HG02973 (cell line): ENCODE measurements around the gene CLCNKB.

ENCODE experiments used
- ATAC-seq: cut with Tn5 transposase; IDR thresholded peaks from one replicate; pipeline ENCODE4 v1.9.1; 2021; ENCODE audit warnings: moderate library complexity; ENCODE audit not compliant: unreplicated experiment

CLCNKB gene

GRCh38 chr1:16072616-16073484, 29.3 kb downstream of the CLCNKB start:
- no peak for ATAC-seq

GRCh38 chr1:16073490-16074119, 30.0 kb downstream of the CLCNKB start, which contains the start of gene FAM131C:
FAM131C (minus strand) TSS chr1:16073651; CDS start chr1:16073442, 209 bp downstream.
- no peak for ATAC-seq

- no peak for ATAC-seq
Measured at GRCh38 chr1:16074217-16074616, 30.6 kb downstream of the CLCNKB start.

- no peak for ATAC-seq
Measured at GRCh38 chr1:16075337-16076030, 31.9 kb downstream of the CLCNKB start.

GRCh38 chr1:16076031-16076864, 32.7 kb downstream of the CLCNKB start:
- no peak for ATAC-seq

GRCh38 chr1:16076865-16077238, 33.3 kb downstream of the CLCNKB start:
- ATAC-seq: no peak

- no peak for ATAC-seq
Measured at GRCh38 chr1:16077406-16078245, 34.0 kb downstream of the CLCNKB start.

- no peak for ATAC-seq
Measured at GRCh38 chr1:16078925-16079656, 35.5 kb downstream of the CLCNKB start.

- ATAC-seq: no peak
Measured at GRCh38 chr1:16080422-16081150, 37.0 kb downstream of the CLCNKB start.

- ATAC-seq: no peak
Measured at GRCh38 chr1:16081636-16082035, 38.1 kb downstream of the CLCNKB start.

GRCh38 chr1:16082283-16083038, 38.9 kb downstream of the CLCNKB start:
- no peak for ATAC-seq

GRCh38 chr1:16083486-16083885, 39.9 kb downstream of the CLCNKB start:
- no peak for ATAC-seq

- ATAC-seq: no peak
Measured at GRCh38 chr1:16085522-16085921, 41.9 kb downstream of the CLCNKB start.

- no peak for ATAC-seq
Measured at GRCh38 chr1:16087733-16088132, 44.2 kb downstream of the CLCNKB start.

- no peak for ATAC-seq
Measured at GRCh38 chr1:16088351-16088911, 44.8 kb downstream of the CLCNKB start.

GRCh38 chr1:16088996-16089395, 45.4 kb downstream of the CLCNKB start:
- ATAC-seq: no peak

GRCh38 chr1:16090076-16090826, 46.7 kb downstream of the CLCNKB start:
- no peak for ATAC-seq
